A549 (cell line): ENCODE results near the gene CNDP1.

Experiments
- CBX8 ChIP-seq: fragments of 200-600 bp; sonication (generic); IDR thresholded peaks from 2 replicates; pipeline ENCODE4 v1.6.1; 2016
- CHD4 ChIP-seq: fragments of 200-600 bp; sonication (generic); IDR thresholded peaks from 2 replicates; pipeline ENCODE4 v1.6.1; 2016; ENCODE audit warnings: antibody characterized with exemption, mild to moderate bottlenecking, borderline replicate concordance
- EP300 ChIP-seq, 2 experiments: fragments of >200 bp; sonication (Bioruptor Twin); formaldehyde crosslinking; IDR thresholded peaks; 2 replicates in 1 of 2; 3 replicates in 1 of 2; pipeline ENCODE4 v1.6.1; 2016 to 2017
- HOXB13 ChIP-seq: fragments of 250-450 bp; sonication (Bioruptor Pico); IDR thresholded peaks from 2 replicates; pipeline ENCODE4 v1.5.0; 2020; ENCODE audit warnings: low read depth, mild to moderate bottlenecking, moderate library complexity
- NPAS2 ChIP-seq: fragments of 250-450 bp; sonication (Bioruptor Pico); IDR thresholded peaks from 2 replicates; pipeline ENCODE4 v1.8.0; 2022; ENCODE audit warnings: mild to moderate bottlenecking, moderate library complexity, borderline replicate concordance
- NR3C1 ChIP-seq: fragments of >200 bp; sonication (Bioruptor Twin); formaldehyde crosslinking; IDR thresholded peaks from 3 replicates; pipeline ENCODE4 v1.6.1; 2017
- POLR2A ChIP-seq: IDR thresholded peaks from 2 replicates; pipeline ENCODE4 v1.6.1; 2012; ENCODE audit warnings: mild to moderate bottlenecking, low read length
- POLR2AphosphoS2 ChIP-seq: conservative IDR thresholded peaks from 2 replicates; pipeline ENCODE4 v1.6.1; 2012; ENCODE audit warnings: low read length, improper control_type of control experiment, inconsistent platforms
- RFX5 ChIP-seq: fragments of 450-650 bp; IDR thresholded peaks from 2 replicates; pipeline ENCODE4 v1.7.1; 2014; ENCODE audit warnings: antibody characterized with exemption, mild to moderate bottlenecking, moderate library complexity
- TP53 ChIP-seq: fragments of 250-450 bp; sonication (Bioruptor Pico); IDR thresholded peaks from 2 replicates; pipeline ENCODE4 v1.5.0; 2021; ENCODE audit warnings: mild to moderate bottlenecking, moderate library complexity
- TF ChIP-seq, protein P1 (sequence below): fragments of >200 bp; sonication (Bioruptor Twin); formaldehyde crosslinking; IDR thresholded peaks from 3 replicates; pipeline ENCODE4 v1.5.1; 2016

DNA sequence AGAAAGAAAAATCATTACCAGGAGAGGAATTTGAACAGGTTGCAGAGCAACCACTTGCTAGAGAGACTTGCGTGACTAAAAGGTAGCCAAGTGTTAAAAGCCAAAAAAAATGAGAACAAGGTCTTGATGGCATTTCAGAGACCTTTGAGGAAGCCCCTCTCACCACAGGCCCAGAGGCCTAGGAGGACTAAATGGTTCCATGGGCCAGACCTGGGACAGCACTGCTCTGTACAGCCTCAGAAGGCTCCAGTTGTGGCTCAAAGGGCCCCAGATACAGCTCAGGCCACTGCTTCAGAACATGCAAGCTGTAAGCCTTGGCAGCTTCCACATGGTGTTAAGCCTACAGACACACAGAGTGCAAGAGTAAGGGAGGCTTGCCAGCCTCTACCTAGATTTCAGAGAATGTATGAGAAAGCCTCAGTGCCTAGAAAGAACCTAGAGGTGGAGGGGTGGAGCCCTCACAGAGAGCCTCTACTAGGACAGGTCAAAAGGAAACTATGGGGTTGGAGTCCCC is 15.3 kb downstream of the CNDP1 start:
- TF ChIP-seq POLR2A: no peak
- TF ChIP-seq, protein P1, sequence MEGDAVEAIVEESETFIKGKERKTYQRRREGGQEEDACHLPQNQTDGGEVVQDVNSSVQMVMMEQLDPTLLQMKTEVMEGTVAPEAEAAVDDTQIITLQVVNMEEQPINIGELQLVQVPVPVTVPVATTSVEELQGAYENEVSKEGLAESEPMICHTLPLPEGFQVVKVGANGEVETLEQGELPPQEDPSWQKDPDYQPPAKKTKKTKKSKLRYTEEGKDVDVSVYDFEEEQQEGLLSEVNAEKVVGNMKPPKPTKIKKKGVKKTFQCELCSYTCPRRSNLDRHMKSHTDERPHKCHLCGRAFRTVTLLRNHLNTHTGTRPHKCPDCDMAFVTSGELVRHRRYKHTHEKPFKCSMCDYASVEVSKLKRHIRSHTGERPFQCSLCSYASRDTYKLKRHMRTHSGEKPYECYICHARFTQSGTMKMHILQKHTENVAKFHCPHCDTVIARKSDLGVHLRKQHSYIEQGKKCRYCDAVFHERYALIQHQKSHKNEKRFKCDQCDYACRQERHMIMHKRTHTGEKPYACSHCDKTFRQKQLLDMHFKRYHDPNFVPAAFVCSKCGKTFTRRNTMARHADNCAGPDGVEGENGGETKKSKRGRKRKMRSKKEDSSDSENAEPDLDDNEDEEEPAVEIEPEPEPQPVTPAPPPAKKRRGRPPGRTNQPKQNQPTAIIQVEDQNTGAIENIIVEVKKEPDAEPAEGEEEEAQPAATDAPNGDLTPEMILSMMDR: no peak
- TF ChIP-seq NPAS2 (CRISPR knock-in tag): no peak
- no peak for TF ChIP-seq CHD4
- no peak for TF ChIP-seq NR3C1
- TF ChIP-seq EP300 (IDR thresholded peaks at IDR 0.05): no peak
- TF ChIP-seq HOXB13: no peak
- TF ChIP-seq TP53 (CRISPR knock-in tag): no peak
- no peak for TF ChIP-seq RFX5
- no peak for TF ChIP-seq POLR2AphosphoS2
- no peak for TF ChIP-seq CBX8
